HG03354 (cell line): ENCODE measurements around the gene FRMD4B.

Experiments
- ATAC-seq: cut with Tn5 transposase; IDR thresholded peaks from one replicate; pipeline ENCODE4 v1.9.1; 2021; ENCODE audit warnings: mild to moderate bottlenecking; ENCODE audit not compliant: unreplicated experiment, poor library complexity, severe bottlenecking

FRMD4B gene

DNA sequence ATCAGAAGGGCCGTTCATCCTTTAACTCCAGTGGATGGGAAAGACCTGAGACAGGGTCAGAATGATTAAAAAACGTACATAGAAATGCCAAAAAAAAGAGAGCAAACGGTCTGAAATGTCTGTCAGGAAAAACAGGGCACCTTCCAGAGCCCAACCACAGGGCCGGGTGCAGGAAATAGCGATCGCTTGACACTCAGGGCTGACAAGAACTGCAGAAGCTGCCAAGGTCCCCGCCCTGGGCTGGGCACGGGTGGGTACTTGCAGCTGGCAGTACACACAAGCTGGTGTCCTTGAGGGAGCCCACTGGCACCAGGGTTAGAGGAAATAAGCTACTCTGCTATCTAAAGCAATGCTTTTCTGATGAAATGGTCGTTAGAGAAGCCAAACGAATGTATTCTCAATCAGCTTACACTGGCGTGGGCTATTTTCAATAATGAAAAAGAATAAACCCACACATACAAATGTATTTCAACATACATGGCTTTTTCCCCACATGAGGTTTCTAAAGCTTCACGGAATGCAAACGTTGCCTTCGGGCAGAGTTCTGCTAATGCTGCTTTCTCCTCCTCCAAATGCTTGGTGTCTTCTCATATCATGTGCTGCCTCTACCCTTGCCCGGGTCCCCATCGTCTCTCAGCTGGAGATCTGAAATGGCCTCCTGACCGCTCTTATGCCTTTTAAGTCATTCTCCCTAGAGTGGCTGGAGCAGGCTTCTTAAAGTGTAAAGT, 15.6 kb downstream of the FRMD4B start:
- no peak for ATAC-seq

DNA sequence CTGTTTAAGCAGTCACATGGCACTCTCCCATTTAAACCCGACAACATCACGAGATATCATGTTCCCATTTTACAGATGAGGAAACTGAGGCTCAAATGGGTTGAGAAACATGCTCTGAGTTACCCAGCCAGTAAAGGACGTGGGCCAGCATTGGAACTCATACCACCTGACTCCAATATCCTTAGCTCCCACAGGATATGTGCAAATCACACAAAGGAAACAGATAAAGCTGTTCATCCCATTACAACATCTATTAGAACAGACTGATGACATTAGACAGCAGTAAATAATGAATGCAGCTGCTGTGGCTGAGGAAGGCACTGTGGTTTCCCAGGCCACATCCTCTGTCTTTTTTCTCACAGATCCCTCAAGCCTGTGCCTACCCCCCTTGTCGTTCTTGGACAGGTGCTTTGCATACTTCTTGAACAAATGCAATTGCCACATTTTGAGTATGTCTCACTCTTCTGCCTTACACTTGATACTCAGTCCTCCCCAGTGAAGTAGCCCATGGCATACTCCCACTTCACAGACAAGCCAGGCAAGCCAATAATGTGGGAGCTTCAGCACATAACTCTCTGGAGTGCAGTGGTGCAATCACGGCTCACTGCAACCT, 17.7 kb downstream of the FRMD4B start:
- ATAC-seq: peak; percentile 99

DNA sequence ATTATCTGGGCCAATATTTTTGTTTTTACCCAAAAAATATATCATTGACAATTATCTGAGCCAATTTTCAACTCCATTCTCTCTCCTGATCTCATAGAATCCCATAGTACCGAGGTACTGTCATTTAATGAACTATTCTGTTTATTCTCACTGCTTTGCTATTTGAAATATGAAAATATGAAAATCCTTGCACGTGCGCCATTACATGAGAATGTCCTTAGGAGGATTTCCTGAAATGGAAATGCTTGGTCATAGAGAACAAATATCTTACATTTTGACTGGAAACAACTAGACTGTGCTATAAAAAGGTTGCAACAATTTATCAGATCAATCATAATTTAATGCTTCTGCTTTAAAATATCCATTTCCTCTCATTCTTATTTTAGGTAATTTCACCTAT, 18.3 kb downstream of the FRMD4B start:
- no peak for ATAC-seq

DNA sequence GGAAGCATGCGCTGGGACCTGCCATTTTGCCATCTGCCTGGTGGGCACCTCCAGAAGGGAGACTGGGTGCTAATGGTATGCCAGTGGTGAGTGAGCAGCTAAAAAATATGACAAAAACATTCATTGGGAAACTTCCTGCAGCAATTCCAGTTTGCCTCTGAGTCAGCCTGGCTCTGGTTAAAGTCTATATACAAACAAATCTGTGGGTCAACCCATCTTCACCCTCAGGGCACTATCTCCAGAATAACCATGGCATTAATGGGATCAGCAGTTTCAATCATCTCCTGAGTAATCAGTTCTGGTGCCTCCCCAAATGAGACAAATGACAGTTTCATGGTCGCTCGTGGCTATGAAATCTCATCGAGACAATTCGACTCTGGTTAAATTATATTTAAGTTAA, 21.5 kb downstream of the FRMD4B start:
- no peak for ATAC-seq

DNA sequence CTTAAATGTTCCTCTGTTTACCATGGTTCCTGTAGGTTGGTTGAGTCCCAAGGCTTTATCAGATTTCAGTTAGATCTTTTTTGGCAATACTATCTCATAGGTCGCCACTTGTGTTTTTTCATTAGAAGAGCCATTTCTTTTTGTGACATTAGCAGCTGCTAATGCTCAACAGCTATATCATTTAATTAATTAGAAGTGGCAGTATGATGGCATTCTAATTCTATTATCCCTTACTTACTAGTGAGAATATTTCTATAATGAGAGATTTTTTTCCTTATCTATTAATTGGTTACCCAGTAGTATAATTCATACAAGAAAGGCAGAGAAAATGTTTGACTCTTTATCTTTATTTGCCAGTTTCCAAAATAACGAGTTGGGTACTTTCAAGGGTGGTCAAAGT, 25.2 kb downstream of the FRMD4B start:
- ATAC-seq: no peak

DNA sequence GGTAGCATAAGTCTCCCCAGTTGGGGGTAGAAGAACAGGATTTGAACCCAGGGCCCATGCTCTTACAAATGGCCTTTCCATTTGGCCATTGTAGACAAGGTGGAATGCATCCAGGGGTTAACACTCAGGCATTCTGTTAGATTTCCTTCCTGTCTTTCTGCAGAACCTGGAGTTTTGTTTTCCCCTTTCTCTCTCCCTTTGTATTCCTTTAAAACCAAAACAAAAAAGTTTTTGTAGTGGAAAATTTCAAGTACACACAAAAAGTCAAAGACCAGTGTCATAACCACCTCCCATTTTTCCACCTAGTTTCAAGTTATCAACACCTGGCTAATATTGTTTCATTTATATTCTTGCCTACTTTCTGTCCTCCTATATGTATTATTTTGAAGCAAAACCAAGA, 26.0 kb downstream of the FRMD4B start:
- ATAC-seq: no peak

DNA sequence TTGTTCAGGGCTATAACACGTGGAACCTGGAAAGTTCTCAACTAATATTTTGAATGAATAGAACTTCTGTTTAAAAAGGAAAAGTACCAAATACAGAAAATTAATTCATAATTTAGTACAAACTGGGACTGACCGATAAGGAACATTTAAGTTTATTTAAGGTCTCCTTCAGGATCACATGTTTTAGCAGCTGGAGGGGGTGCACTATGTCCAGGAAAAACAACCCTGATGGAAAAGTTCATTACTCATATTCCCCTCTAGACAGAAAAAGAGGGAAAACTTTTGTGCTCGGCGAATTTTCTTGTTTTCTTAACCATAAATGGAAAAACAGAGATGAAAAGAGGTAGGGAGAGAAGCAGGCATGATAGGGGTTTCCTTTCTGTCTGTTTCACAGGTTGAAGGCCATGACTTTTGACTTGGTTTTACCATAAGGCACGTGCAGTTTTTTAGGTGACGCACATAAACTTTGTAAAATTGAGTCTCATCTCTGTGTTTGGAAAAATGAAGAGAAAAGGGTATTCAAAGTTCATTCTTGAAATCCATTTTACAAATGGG, 26.5 kb downstream of the FRMD4B start:
- no peak for ATAC-seq

DNA sequence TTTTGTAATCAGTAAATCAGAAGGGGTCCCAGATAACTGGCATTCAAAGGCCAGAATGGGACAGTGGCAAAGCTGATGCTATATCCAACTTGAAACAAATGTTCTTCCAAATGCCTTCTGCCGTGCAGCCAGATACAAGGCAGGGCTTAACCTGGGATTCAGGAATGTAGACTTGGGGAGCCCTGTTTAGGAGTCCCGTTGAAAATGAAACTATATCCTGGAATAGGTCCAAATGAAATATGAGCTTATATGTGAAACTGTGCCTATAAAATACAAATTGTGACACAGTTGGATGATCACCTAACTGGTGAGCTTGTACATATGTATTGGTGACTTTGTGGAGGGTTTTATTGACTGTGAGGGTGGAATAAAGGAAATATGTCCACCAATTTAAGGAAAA, 28.7 kb downstream of the FRMD4B start:
- ATAC-seq: no peak

DNA sequence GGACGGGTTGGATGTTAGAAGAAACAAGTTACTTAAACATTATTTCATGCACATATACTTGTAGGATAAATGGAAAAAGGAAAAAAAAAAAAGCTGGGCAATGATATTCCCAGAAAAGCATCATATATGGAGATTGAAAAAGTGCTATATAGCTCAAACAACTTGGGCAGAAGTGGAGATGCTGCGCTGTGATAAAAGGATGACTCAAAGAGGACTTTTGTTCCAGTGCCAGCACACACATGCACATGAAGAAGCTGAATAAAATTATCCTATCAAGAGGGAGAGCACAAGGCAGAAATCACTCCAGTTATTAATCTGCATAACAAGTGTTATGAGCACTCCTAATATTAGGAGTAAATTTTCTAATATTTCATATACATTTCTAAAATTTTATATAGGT, 30.9 kb downstream of the FRMD4B start:
- ATAC-seq: no peak

DNA sequence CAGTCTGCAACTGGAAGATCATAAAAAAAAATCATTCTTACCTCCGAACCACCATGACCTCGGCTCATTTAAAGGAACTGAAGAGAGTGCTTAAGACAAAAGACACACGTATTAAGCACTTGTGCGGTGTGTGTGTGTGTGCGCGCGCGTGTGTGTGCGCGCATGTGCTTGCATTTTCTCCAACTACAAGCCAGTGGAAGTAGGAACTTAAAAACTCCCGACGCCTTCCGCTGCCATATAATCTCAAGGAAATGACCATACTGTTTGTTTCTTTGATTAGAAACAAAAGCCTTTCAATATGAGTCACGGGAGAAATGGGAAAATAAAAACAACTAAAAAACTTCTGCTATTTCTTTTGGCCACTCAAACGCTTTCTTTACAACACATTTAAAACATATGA, 32.4 kb downstream of the FRMD4B start:
- ATAC-seq: no peak

DNA sequence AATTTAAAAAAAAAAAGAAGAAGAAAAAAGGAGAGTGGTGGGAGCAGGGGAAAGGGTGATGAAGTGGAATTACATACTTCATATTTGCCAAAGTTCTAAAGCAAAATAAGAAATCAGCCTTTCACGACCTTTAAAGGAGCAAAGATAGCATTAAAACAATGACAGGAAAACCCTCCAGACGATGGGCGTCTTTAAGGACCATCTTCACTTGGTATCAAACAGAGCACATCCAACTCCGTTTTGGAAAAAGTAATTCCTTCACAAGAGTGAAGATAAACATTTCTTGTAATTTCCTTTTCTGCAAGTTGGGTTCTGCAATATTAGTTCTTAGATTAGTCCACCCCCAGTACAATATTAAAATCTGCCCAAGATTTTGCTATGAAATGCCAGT, 32.8 kb downstream of the FRMD4B start:
- no peak for ATAC-seq

DNA sequence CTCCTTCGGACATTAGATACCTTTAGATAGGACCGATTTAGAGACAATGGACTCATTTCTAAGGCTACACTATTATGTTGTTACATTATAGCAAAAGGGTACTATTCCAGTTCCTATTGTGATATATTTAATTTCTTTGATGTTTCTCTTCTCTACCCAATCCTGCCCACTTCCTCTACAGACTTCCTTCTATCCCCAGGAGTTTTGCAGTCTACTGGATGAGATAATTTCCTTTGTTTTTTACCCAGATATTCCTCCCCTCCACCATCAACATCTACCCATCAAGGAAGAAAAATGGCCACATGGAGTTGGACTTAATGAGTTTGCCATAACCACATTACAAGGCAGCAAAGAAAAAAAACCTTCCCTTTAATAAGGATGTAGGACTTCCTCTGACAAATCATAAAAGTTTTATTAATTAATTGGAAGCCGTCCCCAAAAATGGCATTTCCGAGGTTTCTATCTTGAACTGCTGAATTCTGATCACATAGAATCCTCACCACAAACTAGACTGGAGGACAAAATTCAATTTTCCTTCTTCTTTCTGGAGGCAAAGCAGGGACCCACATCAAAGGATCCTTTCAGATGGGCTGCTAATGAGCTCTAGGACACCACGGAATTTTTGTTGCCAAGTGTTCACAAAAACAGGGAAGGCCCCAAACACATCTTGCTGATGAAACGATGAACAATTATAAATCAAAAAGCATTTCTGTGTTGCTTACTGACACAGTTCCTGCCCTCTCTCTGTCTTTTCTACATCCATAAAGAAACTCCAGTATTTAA, 33.4 kb downstream of the FRMD4B start:
- no peak for ATAC-seq

DNA sequence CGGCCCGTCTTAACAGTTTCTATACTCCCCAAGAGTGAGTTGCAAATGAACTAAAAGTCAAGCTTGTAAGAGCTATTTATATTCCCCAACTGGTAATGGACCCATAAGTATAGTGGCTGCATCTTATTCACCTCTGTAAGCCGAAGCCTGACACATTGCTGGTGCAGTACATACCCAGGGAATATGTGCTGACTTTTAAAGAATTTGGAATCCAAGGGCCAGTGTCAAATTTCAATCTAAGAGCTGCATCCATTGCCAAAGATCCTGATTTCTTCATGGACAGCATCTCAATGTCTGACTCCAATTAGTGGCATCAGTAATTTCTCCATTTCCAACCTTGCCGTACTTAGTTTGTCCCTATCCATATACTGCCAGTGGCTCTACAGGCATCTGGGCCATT, 42.0 kb downstream of the FRMD4B start:
- ATAC-seq: no peak

DNA sequence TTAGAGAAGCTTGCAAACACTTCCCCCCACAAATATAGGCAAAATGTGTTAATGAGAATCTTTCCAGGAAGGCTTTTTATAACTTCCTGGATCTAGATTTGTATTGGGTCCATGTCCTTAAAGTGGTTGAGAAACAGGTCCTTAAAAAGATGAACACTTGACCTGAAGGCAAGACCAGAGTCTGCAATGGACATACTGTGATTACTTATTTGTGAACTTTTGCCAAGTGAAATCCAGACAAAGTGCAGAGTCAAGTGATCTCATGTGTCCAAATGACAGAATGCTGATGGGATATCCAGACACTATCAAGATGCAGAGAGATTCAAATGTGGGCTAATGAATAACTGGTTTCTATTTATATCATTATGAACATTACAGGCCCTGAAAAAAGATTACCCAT, 43.8 kb downstream of the FRMD4B start:
- ATAC-seq: no peak

DNA sequence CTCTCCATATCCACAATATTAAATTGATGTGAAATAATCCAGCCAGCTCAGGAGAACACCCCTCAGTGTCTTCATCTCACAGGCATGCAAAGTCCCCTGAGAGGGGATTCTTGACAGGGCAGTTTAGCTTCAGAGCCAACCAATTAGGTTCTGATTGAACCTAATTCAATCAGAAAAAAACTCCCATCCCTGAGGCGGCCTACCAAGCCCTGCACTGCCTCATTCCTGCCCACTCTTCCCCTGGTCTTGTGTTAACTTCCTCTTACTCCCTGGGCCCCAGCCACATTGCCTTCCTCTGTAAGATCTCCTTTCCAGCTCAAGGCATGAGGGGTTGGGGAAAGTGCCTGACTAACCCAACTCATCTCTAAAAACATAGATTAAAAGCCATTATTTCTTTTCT, 46.1 kb downstream of the FRMD4B start:
- no peak for ATAC-seq

DNA sequence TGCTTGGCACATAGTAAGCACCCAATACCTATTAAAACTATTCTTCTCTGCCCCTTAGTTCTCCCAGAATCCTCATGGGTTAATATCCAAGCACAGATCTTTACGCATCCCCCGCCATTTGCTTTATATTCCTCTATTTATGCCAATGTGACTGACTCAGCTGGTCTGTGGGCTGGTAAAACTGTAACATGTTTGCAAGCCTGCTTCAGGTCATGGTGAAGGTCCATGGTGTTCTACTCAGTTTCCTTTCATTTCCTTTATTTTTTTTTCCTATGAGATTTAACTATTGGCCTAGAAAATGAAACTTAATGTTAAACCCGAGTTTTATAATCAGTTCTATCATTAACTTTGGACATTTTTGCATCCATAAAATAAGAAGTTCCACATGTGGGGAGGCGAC, 47.0 kb downstream of the FRMD4B start:
- ATAC-seq: no peak

DNA sequence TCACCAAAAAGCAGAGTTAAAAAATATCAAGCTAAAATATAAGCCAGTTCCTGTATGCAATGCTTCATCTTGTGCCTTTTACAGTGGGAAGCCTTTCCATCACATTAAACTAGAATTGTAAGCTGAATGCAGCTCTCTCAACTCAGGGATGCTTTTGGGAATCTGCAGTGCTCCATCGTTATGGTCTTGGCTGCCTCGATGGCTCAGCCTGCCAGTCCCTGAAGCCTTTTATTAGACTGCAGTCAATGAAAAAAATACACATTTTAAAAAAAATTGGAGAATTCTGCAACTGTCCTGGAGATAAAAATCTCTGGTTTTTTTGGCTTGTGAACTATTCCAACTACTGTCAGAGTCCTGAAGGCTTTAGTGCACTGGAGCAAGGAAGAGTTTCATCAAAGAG, 53.0 kb downstream of the FRMD4B start:
- no peak for ATAC-seq

DNA sequence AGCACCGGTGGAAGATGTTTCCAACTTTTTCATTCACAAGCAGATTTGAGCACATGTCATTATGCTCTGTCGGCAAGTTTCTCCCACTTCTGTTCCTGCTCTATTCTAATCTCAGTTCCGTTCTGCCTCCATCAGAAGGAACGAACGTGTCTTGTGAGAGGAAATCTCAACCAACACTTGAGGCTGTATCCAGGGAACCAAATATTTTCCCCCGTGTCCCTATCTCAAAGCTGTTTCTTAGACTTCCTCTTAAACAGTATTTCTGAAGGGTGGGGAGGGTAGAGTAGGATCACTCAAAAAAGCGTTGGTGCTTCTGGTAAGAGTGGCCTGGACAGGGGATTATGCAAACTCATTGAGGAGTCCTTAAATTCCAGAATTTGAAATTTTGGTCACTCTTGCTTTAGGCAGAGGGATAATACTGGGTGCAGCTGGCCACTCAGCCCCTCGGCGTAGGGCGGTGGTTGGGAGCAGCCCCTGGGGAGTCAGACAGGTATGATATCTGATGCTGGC, 54.9 kb downstream of the FRMD4B start:
- ATAC-seq: no peak

DNA sequence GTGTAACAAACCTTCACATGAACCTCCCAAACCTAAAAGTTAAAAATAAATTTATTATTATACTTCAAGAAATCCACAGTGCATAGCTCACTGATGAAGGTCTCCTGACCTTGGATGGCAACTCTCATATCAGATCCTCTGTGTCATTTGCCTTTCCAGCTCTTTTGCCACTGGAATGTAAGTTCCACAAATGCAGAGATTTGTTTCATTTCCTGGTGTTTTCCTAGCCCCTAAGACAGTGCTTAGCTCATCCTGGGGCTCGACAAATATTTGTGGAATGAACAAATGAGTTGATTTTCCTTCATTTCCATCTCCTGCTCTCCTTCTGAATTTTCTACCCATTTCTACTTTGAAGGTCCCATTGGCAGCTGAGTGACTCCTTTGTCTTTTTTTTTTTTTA, 56.0 kb downstream of the FRMD4B start:
- no peak for ATAC-seq

DNA sequence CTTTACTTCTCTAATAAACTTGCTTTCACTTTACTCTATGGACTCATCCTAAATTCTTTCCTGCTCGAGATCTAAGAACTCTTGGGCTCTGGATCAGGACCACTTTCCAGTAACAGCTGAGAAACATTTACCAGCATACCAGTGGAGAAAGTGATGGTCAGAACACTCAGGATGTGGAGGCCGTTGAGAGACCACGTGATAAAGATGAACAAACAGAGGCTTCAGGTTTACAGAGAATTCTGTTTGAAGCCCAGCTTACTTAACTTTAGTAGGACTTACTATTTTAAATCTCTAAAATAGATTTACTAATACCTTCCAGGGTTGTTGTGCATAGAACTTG, 57.0 kb downstream of the FRMD4B start:
- ATAC-seq: no peak
